Kidney (tissue), 14 donors: Measurements from ENCODE around the gene MAP4. TPM values are rescaled to one million over a fixed set of nuclear protein-coding genes. Genes with fewer than 3 reads are reported as not detected.

Experiments
- DNase-seq, 5 donors: peaks; one replicate each; pipeline ENCODE4 v3.0.0-alpha.2; 2013 to 2020
- FAIRE-seq: peaks from 2 replicates; lab custom pipeline; 2012; peaks lifted over from hg19 to GRCh38; lab: Jason Lieb, UNC
- H3K27ac ChIP-seq, 2 donors: one replicate each; pipeline ENCODE4 v1.7.0; 2013; ENCODE audit warnings: low read depth in 2 of 2, low read length in 2 of 2, inconsistent platforms in 1 of 2
- H3K27me3 ChIP-seq: one replicate; pipeline ENCODE4 v1.7.1; 2013; ENCODE audit warnings: low read length, inconsistent platforms; ENCODE audit not compliant: control insufficient read depth, insufficient read depth
- H3K36me3 ChIP-seq, 3 donors: one replicate each; pipeline versions ENCODE4 v1.7.0 to v1.7.1; 2013; ENCODE audit warnings: low read length in 3 of 3, control low read depth in 1 of 3, inconsistent platforms in 1 of 3; ENCODE audit not compliant: insufficient read depth in 3 of 3, control insufficient read depth in 2 of 3
- H3K4me1 ChIP-seq, 3 donors: one replicate each; pipeline versions ENCODE4 v1.7.0 to v1.7.1; 2013; ENCODE audit warnings: low read length in 3 of 3, inconsistent platforms in 1 of 3, low read depth in 1 of 3; ENCODE audit not compliant: control insufficient read depth in 2 of 3, insufficient read depth in 2 of 3
- H3K4me3 ChIP-seq, 3 donors: one replicate each; pipeline versions ENCODE4 v1.7.0 to v1.8.1; 2013; ENCODE audit warnings: low read length in 3 of 3, control low read depth in 1 of 3, inconsistent platforms in 1 of 3
- H3K9ac ChIP-seq, 3 donors: one replicate each; pipeline versions ENCODE4 v1.7.0 to v1.7.1; 2013; ENCODE audit warnings: low read length in 3 of 3, control low read depth in 1 of 3, inconsistent platforms in 1 of 3
- H3K9me3 ChIP-seq, 3 donors: one replicate each; pipeline versions ENCODE4 v1.7.0 to v1.7.1; 2013; ENCODE audit warnings: low read length in 3 of 3, control low read depth in 1 of 3, inconsistent platforms in 1 of 3; ENCODE audit not compliant: control insufficient read depth in 2 of 3, insufficient read depth in 1 of 3
- intact Hi-C: fragments of 100-400 bp; cut with DNase I; formaldehyde crosslinking; loops from one replicate; pipeline ENCODE4 v1.11.1; 2022
- polyA plus RNA-seq: library from polyadenylated mRNA; stranded (reverse); fragments of 350-450 nt; fragmentation: Illumina TruSeq; extraction: RNeasy Lipid Tissue Mini Kit (QIAGEN cat#74804); gene quantifications from one replicate; pipeline ENCODE4 v1.2.3, GENCODE V29; 2014; ENCODE audit warnings: low read depth, low replicate concordance; ENCODE audit not compliant: insufficient read depth
- total RNA-seq: library from RNA; stranded (reverse); fragmentation: NEBNext Ultra II Directional; extraction: Animal tissue kit (Norgen Biotek cat#: 25700); gene quantifications from one replicate; pipeline ENCODE4 v1.2.1, GENCODE V29; 2021
- TF ChIP-seq, protein P1 (sequence below): IDR thresholded peaks from 3 replicates; pipeline ENCODE4 v1.5.1; 2012; ENCODE audit warnings: mild to moderate bottlenecking, moderate library complexity, borderline replicate concordance; ENCODE audit not compliant: insufficient read depth; ENCODE audit errors: extremely low read depth
- donor health status: control.
- donor health status: control.
- donor health status: control.
- donor health status: control.
- donor health status: control.
- donor health status: DM: yes; HTN: yes; CAD: no.
- donor health status: Normal renal cell carcinoma (clear cell type).

Gene MAP4
- total and polyA plus RNA-seq, 2 donors from 2014 or later, result 69.6 to 239 TPM

DNA sequence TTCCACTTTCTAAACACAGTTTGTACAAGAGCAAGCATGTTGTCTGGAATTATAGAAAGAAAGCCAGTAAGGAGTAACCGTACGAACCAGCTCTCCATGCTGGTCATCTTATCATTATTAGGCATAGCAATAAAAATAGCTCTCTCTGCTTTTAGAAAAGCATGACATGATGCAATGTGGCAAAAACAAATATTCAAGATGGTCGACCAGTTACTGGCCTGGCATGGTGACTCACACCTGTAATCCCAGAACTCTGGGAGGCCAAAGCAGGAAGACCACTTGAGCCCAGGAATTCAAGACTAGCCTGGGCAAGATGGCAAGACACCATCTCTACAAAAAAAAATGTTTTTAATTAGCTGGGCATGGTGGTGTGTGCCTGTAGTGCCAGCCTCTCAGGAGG is 2.6 kb upstream of the MAP4 start:
- no peaks in the 10 kb centered on the region for H3K36me3 ChIP-seq
- FAIRE-seq, result no peak
- no peak overlapping the region for H3K9ac ChIP-seq
- H3K27ac ChIP-seq, result no peak overlapping the region
- H3K4me3 ChIP-seq, result no peak overlapping the region
- intact Hi-C loops, result no loop called here
- DNase-seq, result no peak
- H3K4me1 ChIP-seq, result peaks cover 12 to 31% (median 25%) of the 10 kb centered on the region in 3 donors
- H3K9me3 ChIP-seq, result no peaks in the 10 kb centered on the region
- TF ChIP-seq, protein P1, sequence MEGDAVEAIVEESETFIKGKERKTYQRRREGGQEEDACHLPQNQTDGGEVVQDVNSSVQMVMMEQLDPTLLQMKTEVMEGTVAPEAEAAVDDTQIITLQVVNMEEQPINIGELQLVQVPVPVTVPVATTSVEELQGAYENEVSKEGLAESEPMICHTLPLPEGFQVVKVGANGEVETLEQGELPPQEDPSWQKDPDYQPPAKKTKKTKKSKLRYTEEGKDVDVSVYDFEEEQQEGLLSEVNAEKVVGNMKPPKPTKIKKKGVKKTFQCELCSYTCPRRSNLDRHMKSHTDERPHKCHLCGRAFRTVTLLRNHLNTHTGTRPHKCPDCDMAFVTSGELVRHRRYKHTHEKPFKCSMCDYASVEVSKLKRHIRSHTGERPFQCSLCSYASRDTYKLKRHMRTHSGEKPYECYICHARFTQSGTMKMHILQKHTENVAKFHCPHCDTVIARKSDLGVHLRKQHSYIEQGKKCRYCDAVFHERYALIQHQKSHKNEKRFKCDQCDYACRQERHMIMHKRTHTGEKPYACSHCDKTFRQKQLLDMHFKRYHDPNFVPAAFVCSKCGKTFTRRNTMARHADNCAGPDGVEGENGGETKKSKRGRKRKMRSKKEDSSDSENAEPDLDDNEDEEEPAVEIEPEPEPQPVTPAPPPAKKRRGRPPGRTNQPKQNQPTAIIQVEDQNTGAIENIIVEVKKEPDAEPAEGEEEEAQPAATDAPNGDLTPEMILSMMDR, result no peak
- H3K27me3 ChIP-seq, result no peaks in the 10 kb centered on the region

DNA sequence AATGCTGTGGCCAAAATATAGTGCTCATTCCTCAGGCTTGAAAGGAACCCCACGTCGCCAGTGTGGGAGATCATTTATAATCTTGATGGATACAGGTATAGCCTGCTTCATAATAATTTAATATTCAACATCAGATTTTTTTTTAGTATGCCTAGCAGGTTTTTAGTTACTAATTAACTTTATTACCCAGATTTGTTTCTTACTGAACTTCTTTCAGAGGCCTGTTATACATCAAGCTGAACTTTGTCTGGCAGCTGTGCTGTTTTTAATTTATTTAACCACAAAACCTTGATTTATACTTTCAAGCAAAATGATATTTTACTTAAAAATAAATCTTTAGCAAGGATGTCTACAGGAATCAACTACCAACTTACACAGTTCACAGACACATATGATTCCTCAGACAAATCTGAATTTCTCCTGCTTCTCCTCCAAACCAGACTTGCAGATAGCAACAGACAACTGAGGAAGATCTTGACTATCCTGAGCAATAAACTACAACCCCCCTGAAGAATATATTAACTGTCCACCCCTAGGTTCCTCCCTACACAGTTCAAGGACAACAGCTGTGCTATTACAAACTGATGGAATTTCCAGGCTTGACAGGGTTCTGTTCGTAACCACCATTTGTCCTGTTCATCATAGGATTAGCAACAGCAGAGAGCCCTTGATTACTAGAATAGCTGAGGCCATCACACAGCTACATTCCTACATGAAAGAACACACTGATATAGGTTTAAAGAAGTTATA is 610 bp downstream of the MAP4 start:
- FAIRE-seq (peak; percentile 49), DNase-seq (peak in 3 of 5 donors; percentile 53 to 91 (median 85))
- no peaks in the 10 kb centered on the region for H3K9me3 ChIP-seq
- H3K27me3 ChIP-seq, result no peaks in the 10 kb centered on the region
- intact Hi-C loops, result no loop called here
- TF ChIP-seq, protein P1, result no peak
- H3K9ac ChIP-seq, result peak overlapping the region in 1 of 3 donors; percentile 44
- peaks cover 14 to 44% (median 29%) of the 10 kb centered on the region in 3 donors for H3K4me1 ChIP-seq
- H3K36me3 ChIP-seq, result no peaks in the 10 kb centered on the region
- peak overlapping the region in 2 of 3 donors; percentile 10 to 25 for H3K4me3 ChIP-seq
- H3K27ac ChIP-seq, result peak overlapping the region; percentile 76 to 78

DNA sequence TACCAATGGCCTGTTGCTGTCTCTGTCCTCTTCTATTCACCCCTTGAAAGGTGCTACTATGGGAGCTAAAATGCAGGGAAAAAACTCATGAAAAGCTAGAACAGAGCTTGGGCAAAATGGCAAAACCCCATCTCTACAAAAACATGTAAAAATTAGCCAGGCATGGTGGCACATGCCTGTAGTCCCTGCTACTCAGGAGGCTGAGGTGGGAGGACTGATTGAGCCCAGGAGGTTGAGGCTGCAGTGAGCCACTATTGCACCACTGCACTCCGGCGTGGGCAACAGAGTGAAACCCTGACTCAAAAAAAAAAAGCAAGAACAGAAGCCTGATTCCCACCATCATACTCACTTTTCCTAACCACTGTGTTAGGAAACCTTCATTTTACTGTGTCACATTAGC is 1.9 kb downstream of the MAP4 start:
- TF ChIP-seq, protein P1, result no peak
- intact Hi-C loops, result no loop called here
- no peaks in the 10 kb centered on the region for H3K9me3 ChIP-seq
- no peak overlapping the region for H3K9ac ChIP-seq
- H3K4me3 ChIP-seq, result peak overlapping the region in 2 of 3 donors; percentile 13 to 18
- peaks cover 14 to 49% (median 32%) of the 10 kb centered on the region in 3 donors for H3K4me1 ChIP-seq
- H3K36me3 ChIP-seq, result no peaks in the 10 kb centered on the region
- H3K27ac ChIP-seq, result peak overlapping the region; percentile 53 to 57
- DNase-seq (no peak), FAIRE-seq (no peak)
- no peaks in the 10 kb centered on the region for H3K27me3 ChIP-seq
